Naive B cell (primary cell): Measurements from ENCODE around the gene MAP3K14. TPM values are rescaled to one million over a fixed set of nuclear protein-coding genes. Genes with fewer than 3 reads are reported as not detected.

ENCODE experiments used
- ATAC-seq, 2 donors: fragments of 150-1000 bp; cut with Tn5 transposase; 2 replicates each; pipeline ENCODE4 v1.10.0; 2021; ENCODE audit warnings: low read depth in 2 of 2, mild to moderate bottlenecking in 2 of 2, moderate library complexity in 2 of 2
- DNase-seq: peaks from one replicate; pipeline ENCODE4 v3.0.0; 2022
- H3K27ac Mint-ChIP-seq, 6 donors: one replicate each; pipeline ENCODE4 v1.8.0; 2020 to 2022; ENCODE audit warnings: mild to moderate bottlenecking in 6 of 6, mixed read lengths in 6 of 6, moderate library complexity in 5 of 6, inconsistent platforms in 2 of 6
- H3K27me3 Mint-ChIP-seq, 3 donors: one replicate each; pipeline ENCODE4 v1.8.0; 2021 to 2022; ENCODE audit warnings: mixed read lengths in 3 of 3, mild to moderate bottlenecking in 1 of 3
- H3K36me3 Mint-ChIP-seq, 2 donors: one replicate each; pipeline ENCODE4 v1.8.0; 2020 to 2022; ENCODE audit warnings: mixed read lengths in 2 of 2, inconsistent platforms in 1 of 2, mild to moderate bottlenecking in 1 of 2
- H3K4me1 Mint-ChIP-seq, 3 donors: one replicate each; pipeline ENCODE4 v1.8.0; 2020 to 2022; ENCODE audit warnings: mixed read lengths in 3 of 3, inconsistent platforms in 1 of 3, mild to moderate bottlenecking in 1 of 3, moderate library complexity in 1 of 3
- H3K4me3 Mint-ChIP-seq, 8 donors: one replicate each; pipeline ENCODE4 v1.8.0; 2020 to 2022; ENCODE audit warnings: mild to moderate bottlenecking in 8 of 8, mixed read lengths in 8 of 8, moderate library complexity in 8 of 8, inconsistent platforms in 2 of 8
- H3K9me3 Mint-ChIP-seq, 7 donors: one replicate each; pipeline ENCODE4 v1.8.0; 2020 to 2022; ENCODE audit warnings: mixed read lengths in 7 of 7, mild to moderate bottlenecking in 5 of 7, inconsistent platforms in 2 of 7, moderate library complexity in 1 of 7
- polyA plus RNA-seq, 6 donors: library from polyadenylated mRNA; unstranded; fragments of 300-500 nt; fragmentation: Illumina TruSeq; gene quantifications; one replicate each; pipeline ENCODE4 v1.2.3, GENCODE V29; 2021; ENCODE audit warnings: low read depth in 6 of 6

MAP3K14 gene
- polyA plus RNA-seq, 6 donors from 2014 or later, result 13.3 to 38.9 (median 19.1) TPM

DNA sequence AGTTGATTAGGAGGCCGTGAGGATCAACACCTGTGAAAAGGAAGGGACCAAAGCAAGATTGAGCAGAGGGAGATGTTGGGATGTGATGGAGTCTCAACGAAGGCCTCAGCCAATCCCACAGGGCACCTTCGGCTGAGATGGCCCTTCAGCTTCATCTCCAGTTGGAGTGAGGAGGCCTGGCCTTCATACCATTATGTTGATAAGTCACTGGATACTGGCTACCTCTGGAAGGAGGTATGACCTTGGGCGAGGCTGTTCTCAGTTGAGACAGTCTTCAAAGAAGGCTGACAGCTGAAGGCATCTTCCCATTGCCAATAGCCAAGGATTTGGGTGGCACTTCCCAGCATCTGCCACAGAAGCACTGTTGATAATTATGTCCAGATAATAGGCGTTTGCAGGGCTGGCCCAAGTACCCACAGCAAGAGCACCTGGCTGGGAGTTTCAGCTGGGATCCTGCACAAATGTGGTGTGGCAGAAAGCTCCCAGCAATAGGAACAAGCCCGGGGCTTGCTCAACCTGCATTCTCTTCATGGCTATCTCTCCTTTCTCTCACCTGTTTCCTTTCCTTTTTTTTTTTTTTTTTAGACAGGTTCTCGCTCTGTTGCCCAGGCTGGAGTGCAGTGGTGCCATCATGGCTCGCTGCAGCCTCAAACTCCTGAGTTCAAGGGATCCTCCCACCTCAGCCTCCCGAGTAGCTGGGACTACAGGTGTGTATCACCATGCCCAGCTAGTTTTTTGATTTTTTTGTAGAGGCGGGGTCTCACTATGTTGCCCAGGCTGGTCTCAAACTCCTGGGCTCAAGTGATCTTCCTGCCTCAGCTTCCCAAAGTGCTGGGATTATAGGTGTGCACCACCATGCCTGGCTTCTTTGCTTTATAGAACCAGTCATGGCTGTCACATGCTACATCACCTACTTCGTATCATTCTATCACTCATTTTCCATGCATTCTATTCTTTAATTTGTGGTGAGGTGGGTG is 18.2 kb upstream of the MAP3K14 start:
- H3K9me3 Mint-ChIP-seq, result no peaks in the 10 kb centered on the region
- H3K4me3 Mint-ChIP-seq, result peak overlapping the region in 5 of 8 donors; percentile 1 to 87 (median 63)
- DNase-seq (no peak), ATAC-seq (no peak)
- H3K27me3 Mint-ChIP-seq, result no peaks in the 10 kb centered on the region
- H3K4me1 Mint-ChIP-seq, result peaks cover 31 to 40% (median 39%) of the 10 kb centered on the region in 3 donors
- no peaks in the 10 kb centered on the region for H3K36me3 Mint-ChIP-seq
- peak overlapping the region in 3 of 6 donors; percentile 5 to 85 (median 6) for H3K27ac Mint-ChIP-seq

GRCh38 chr17:45334231-45334630 is 17.4 kb upstream of the MAP3K14 start:
- H3K9me3 Mint-ChIP-seq, result no peaks in the 10 kb centered on the region
- peaks cover 34 to 40% (median 39%) of the 10 kb centered on the region in 3 donors for H3K4me1 Mint-ChIP-seq
- peak overlapping the region in 5 of 6 donors; percentile 5 to 81 (median 34) for H3K27ac Mint-ChIP-seq
- DNase-seq (no peak), ATAC-seq (peak; percentile 39 to 40)
- peak overlapping the region in 7 of 8 donors; percentile 51 to 87 (median 67) for H3K4me3 Mint-ChIP-seq
- no peaks in the 10 kb centered on the region for H3K36me3 Mint-ChIP-seq
- H3K27me3 Mint-ChIP-seq, result no peaks in the 10 kb centered on the region

DNA sequence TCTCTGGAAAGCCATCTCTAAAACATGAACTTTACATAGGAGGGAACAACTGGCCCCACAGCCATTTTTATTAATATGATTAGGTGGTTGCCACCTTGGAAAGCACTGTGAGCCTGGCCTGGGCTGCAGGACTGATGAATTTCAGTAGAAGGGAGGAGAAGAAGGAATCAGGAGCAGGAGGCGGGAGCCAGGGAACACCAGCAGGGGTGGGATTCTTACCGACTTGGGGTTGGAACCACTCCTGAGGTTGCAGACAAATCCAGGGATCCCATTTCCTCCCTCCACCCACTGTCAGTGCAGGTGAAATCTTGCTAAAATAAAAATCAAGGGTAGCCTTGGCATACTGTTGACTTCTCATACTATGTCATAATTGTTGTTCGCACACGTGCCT is 16.9 kb upstream of the MAP3K14 start:
- Mint-ChIP-seq H3K9me3 (no peaks in the 10 kb centered on the region), H3K27ac (peak overlapping the region in 3 of 6 donors; percentile 5 to 64 (median 34))
- no peak for DNase-seq

GRCh38 chr17:45332989-45333701 is 16.3 kb upstream of the MAP3K14 start:
- peak overlapping the region; percentile 34 to 88 (median 58) for H3K27ac Mint-ChIP-seq
- H3K27me3 Mint-ChIP-seq, result no peaks in the 10 kb centered on the region
- DNase-seq (peak; percentile 42), ATAC-seq (peak; percentile 86 to 91)
- H3K4me1 Mint-ChIP-seq, result peaks cover 34 to 40% (median 39%) of the 10 kb centered on the region in 3 donors
- H3K9me3 Mint-ChIP-seq, result no peaks in the 10 kb centered on the region
- peak overlapping the region in 6 of 8 donors; percentile 51 to 85 (median 66) for H3K4me3 Mint-ChIP-seq
- H3K36me3 Mint-ChIP-seq, result no peaks in the 10 kb centered on the region

More for the DNA sequence above, 16.9 kb upstream of the MAP3K14 start:
- ATAC-seq, result no peak
- peak overlapping the region in 7 of 8 donors; percentile 51 to 85 (median 66) for H3K4me3 Mint-ChIP-seq
- no peaks in the 10 kb centered on the region for H3K36me3 Mint-ChIP-seq
- peaks cover 34 to 40% (median 39%) of the 10 kb centered on the region in 3 donors for H3K4me1 Mint-ChIP-seq
- no peaks in the 10 kb centered on the region for H3K27me3 Mint-ChIP-seq

DNA sequence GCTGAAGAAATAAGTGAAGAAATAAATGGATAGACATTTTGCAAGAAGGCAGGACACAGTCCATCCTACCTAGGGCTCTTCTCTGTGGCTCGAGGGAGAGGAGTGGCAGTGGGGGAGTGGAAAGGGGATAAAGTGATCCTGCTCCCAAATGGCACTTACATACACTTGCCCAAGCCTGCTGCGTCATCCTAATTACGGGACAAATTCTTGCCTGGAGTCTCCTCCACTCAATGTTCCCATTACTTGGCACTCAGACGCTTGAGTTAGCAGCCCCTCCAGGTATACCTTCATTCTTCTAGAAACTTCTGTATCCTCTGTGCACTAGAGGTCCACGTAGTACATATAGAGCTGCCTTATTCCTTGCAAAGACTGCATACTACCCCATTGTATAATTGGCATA is 15.7 kb upstream of the MAP3K14 start:
- peak overlapping the region in 3 of 6 donors; percentile 34 to 88 (median 79) for H3K27ac Mint-ChIP-seq
- H3K9me3 Mint-ChIP-seq, result no peaks in the 10 kb centered on the region
- no peaks in the 10 kb centered on the region for H3K27me3 Mint-ChIP-seq
- peaks cover 34 to 40% (median 39%) of the 10 kb centered on the region in 3 donors for H3K4me1 Mint-ChIP-seq
- no peaks in the 10 kb centered on the region for H3K36me3 Mint-ChIP-seq
- ATAC-seq, result no peak
- DNase-seq, result no peak
- peak overlapping the region in 3 of 8 donors; percentile 20 to 85 (median 51) for H3K4me3 Mint-ChIP-seq

- Mint-ChIP-seq H3K27ac (peak overlapping the region in 2 of 6 donors; percentile 15 to 25), H3K27me3 (peaks cover 0 to 13% (median 6%) of the 10 kb centered on the region in 3 donors), H3K4me3 (no peak overlapping the region), H3K4me1 (peaks cover 0 to 4% (median 3%) of the 10 kb centered on the region in 3 donors), H3K9me3 (no peaks in the 10 kb centered on the region), H3K36me3 (no peaks in the 10 kb centered on the region)
- ATAC-seq, result no peak
- no peak for DNase-seq
Observed at GRCh38 chr17:45326626-45327025, 9.8 kb upstream of the MAP3K14 start.

GRCh38 chr17:45325810-45326209 is 9.0 kb upstream of the MAP3K14 start:
- H3K4me1 Mint-ChIP-seq, result peaks cover 0 to 4% (median 3%) of the 10 kb centered on the region in 3 donors
- ATAC-seq (no peak), DNase-seq (no peak)
- peaks cover 0 to 13% (median 6%) of the 10 kb centered on the region in 3 donors for H3K27me3 Mint-ChIP-seq
- H3K4me3 Mint-ChIP-seq, result no peak overlapping the region
- no peaks in the 10 kb centered on the region for H3K36me3 Mint-ChIP-seq
- no peak overlapping the region for H3K27ac Mint-ChIP-seq
- no peaks in the 10 kb centered on the region for H3K9me3 Mint-ChIP-seq

DNA sequence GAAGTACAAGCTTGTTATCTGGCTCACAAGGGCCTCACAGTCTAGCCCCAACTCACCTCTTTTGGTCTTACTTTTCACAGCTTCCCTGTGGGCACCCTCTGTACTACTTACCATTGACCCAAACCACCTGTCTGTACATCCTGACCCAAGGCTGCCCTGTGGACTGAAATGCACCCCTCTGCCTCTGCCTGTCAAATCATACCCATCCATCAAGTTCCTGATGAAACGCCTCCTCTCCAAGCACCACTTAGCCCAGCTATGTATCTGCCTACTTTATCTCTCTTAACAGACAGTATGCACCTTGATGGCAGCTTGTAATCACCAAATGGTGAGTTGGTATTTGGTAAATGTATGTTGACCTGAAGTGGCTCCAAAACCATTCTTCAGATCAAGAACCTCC is 7.5 kb upstream of the MAP3K14 start:
- no peak for ATAC-seq
- H3K4me3 Mint-ChIP-seq, result peak overlapping the region in 2 of 8 donors; percentile 54 to 55
- peak overlapping the region in 1 of 6 donors; percentile 82 for H3K27ac Mint-ChIP-seq
- no peaks in the 10 kb centered on the region for H3K36me3 Mint-ChIP-seq
- peaks cover 0 to 13% (median 6%) of the 10 kb centered on the region in 3 donors for H3K27me3 Mint-ChIP-seq
- DNase-seq, result no peak
- H3K9me3 Mint-ChIP-seq, result no peaks in the 10 kb centered on the region
- peaks cover 0 to 4% (median 0%) of the 10 kb centered on the region in 3 donors for H3K4me1 Mint-ChIP-seq

DNA sequence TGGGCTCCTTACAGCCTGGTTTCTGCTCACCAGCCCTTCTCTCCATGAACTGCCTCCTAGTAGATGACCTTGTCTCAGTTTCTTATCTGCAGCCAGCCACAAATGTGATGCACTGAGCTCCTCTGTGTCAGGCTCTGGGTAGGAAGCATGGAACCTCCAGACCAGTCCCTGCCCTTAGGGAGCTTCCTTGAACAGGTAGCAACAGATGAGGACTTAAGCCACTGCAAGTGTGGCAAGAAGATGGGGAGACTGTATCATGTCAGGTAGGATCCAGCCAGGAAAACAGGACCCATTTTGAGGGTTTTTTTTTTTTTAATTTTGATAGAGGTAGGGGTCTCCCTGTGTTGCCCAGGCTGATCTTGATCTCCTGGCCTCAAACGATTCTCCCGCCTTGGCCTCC is 5.3 kb upstream of the MAP3K14 start:
- Mint-ChIP-seq H3K27ac (peak overlapping the region in 1 of 6 donors; percentile 88), H3K9me3 (no peaks in the 10 kb centered on the region), H3K36me3 (no peaks in the 10 kb centered on the region), H3K4me3 (no peak overlapping the region), H3K27me3 (peaks cover 0 to 13% (median 6%) of the 10 kb centered on the region in 3 donors), H3K4me1 (peaks cover 4 to 22% (median 10%) of the 10 kb centered on the region in 3 donors)
- no peak for DNase-seq
- no peak for ATAC-seq

DNA sequence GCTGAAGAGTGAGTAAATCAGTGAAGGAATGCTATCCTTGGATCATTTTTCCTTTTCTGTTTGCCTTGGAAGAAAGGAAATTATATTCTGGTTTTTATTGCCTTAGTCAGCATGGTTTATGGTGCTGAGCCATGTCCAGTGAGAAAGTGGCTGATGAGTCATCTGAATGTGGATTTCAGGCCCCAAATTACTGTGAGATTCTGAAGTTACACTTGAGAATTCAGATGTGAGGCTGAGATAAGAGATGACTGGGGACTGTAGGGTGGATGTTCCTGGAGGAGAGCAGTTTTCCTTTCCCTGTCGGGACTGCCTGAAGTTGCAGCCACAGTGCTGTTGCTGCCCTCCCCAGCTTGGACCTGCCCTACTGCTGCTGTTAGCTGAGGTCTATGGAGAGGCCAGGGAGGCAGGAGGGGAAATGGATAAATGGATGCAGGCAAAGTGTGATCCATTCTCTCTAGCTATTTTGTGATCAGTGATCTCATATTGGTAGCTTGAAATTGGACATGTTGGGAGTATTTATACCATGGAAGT is 4.2 kb upstream of the MAP3K14 start:
- Mint-ChIP-seq H3K4me3 (peak overlapping the region in 1 of 8 donors; percentile 47), H3K36me3 (no peaks in the 10 kb centered on the region), H3K27ac (peak overlapping the region in 2 of 6 donors; percentile 80), H3K9me3 (no peaks in the 10 kb centered on the region), H3K27me3 (peaks cover 0 to 13% (median 6%) of the 10 kb centered on the region in 3 donors), H3K4me1 (peaks cover 5 to 23% (median 13%) of the 10 kb centered on the region in 3 donors)
- no peak for DNase-seq
- no peak for ATAC-seq

DNA sequence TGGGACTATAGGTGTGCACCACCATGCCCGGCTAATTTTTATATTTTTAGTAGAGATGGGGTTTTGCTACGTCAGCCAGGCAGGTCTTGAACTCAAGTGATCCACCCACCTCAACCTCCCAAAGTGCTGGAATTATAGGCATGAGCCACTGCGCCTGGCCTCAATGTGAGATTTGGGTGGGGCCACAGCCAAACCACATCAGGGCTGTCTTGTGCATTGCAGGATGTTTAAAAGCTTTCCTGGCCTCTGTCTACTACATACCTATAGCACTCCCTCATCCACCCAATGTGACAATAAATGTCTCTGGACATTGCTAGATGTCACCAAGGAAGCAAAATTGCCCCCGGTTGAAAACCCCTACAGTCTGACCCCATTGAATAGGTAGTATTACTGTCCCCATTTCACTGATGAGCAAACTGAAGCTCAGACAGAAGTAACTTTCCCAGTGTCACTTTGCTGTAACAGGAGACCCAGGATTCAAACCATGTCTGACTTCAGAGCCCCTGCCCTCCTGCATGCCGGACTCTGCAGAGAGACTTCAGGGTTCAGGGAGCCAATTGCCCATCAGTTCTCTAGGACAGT is 3.6 kb upstream of the MAP3K14 start:
- H3K4me1 Mint-ChIP-seq, result peaks cover 9 to 28% (median 19%) of the 10 kb centered on the region in 3 donors
- H3K36me3 Mint-ChIP-seq, result no peaks in the 10 kb centered on the region
- H3K9me3 Mint-ChIP-seq, result no peaks in the 10 kb centered on the region
- H3K27ac Mint-ChIP-seq, result no peak overlapping the region
- ATAC-seq (no peak), DNase-seq (no peak)
- H3K27me3 Mint-ChIP-seq, result peaks cover 0 to 13% (median 6%) of the 10 kb centered on the region in 3 donors
- H3K4me3 Mint-ChIP-seq, result peak overlapping the region in 2 of 8 donors; percentile 16 to 18

DNA sequence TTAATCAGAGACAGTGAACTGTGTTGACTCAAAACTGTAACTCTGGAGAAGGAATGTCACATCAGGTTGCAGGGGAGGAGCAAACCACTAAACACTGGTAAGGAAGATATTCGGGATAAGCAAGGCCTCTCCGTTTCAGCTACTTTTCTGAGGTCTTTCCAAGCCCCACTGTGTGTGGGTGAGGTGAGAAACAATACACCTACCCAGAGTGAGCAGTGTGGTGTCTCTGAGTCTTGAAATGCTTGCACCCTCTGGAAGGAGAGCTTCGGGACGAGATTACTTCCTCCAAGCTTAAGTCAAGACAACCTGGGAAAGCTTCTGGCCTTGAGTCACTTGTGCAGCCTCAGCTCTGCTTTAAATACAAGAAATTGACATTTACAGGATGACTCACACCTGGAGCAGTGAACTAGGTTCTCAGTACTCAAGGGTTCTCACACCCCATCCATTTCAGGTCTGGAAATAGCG is 2.5 kb upstream of the MAP3K14 start:
- no peaks in the 10 kb centered on the region for H3K9me3 Mint-ChIP-seq
- H3K27me3 Mint-ChIP-seq, result peaks cover 0 to 8% (median 5%) of the 10 kb centered on the region in 3 donors
- ATAC-seq (no peak), DNase-seq (no peak)
- peak overlapping the region in 1 of 6 donors; percentile 69 for H3K27ac Mint-ChIP-seq
- H3K36me3 Mint-ChIP-seq, result peaks cover 0 to 7% of the 10 kb centered on the region in 2 donors
- H3K4me3 Mint-ChIP-seq, result peak overlapping the region in 3 of 8 donors; percentile 20 to 68 (median 50)
- peaks cover 21 to 40% (median 30%) of the 10 kb centered on the region in 3 donors for H3K4me1 Mint-ChIP-seq
